B cell (primary cell): ENCODE measurements around the gene SUB1.

Experiments used
- CTCF ChIP-seq: fragments of 200-600 bp; IDR thresholded peaks from one replicate; pipeline ENCODE4 v1.8.0; 2022; ENCODE audit warnings: antibody characterized with exemption, mild to moderate bottlenecking
- EZH2 ChIP-seq: IDR thresholded peaks from 2 replicates; pipeline ENCODE4 v1.6.1; 2012; ENCODE audit warnings: borderline replicate concordance, low read depth, mild to moderate bottlenecking, moderate library complexity, low read length; ENCODE audit not compliant: insufficient read depth, poor library complexity, severe bottlenecking

DNA sequence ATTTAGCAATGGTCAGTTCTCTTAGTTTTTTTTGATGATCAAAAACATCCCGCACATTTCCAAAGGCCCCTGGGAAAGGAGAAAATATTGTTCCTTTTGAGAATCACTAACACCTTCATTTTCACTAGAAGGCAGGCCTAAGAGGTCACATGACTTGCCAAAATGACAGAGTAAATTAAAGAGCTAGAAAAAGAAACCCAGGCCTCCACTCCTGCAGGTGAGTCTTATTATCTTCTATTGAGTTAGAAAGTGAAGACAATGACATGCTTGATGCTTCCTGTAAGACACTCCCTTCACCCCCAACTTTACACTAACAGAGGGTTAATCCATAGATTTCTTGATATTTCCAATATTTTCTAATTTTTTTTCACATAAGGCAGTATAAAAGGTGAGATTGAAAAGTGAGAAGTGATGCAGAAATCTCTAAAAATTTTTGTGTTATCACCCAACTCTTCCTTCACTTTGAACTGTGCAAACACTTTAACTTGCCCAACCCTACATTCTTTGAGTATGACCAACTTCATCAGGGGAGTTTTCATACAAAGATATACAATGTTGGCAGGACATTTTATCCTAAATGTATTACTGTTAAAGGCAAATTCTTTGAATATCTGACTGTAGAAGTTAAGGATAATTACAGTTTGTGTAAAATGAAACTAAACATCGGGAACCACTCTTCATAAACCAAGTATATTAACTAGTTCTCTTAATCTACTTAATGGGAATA lies 57.1 kb downstream of the SUB1 start:
- no peak for TF ChIP-seq CTCF
- no peak for TF ChIP-seq EZH2
